Activated CD4-positive, alpha-beta T cell treated with anti-CD3 and anti-CD28 coated beads, Interleukin-2, Interleukin-4, amounts not matched to agents 100 ng/mL and 50 ng/mL, durations not matched to agents 16 hours and 8 hours (primary cell): ENCODE results near the gene FGF22.
A peak's percentile ranks its signal among the peaks of the same experiment; 100 is the strongest.
"Not testable (repeated sequence)": the region's sequence is repeated elsewhere in the genome, so short reads cannot be mapped to it uniquely, and the experiment has no call there.

Experiments used
- DNase-seq: peaks from one replicate; pipeline ENCODE4 v3.0.0-alpha.2; 2020; ENCODE audit warnings: low spot score

Gene FGF22

DNA sequence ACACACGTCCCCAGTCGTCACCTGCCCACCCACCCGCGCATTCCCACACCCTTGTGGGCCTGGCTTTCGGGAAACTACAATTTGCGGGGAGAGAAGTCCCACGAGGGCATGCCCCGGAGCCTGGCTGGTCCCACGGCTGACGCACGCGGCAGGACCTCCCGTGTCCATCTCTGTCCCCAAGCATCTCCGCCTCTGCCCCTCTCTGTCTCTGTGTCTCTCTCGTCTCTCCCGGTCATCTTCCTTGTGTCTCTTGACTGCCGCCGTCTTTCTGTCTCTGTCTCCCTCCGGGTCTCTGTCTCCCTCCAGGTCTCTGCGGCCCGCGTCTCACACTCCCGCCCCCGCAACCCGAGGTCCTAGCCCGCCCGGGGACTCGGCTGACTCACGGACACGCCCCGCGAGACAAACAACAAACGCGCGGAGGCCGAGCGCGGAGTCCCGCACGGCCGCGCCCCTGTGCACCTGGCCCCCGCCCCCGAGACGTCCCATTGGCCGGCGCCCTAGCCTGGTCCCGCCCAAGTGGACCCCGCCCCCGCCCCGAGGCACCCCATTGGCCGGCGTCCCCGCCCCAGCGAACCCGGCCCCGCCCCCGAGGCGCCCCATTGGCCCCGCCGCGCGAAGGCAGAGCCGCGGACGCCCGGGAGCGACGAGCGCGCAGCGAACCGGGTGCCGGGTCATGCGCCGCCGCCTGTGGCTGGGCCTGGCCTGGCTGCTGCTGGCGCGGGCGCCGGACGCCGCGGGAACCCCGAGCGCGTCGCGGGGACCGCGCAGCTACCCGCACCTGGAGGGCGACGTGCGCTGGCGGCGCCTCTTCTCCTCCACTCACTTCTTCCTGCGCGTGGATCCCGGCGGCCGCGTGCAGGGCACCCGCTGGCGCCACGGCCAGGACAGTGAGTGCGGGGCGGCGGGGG lies at the start of gene FGF22:
TSS of gene FGF22 (plus strand) at position 627 of the 908 bp plus-strand sequence. CDS start at position 674, 47 bp downstream.
- peak; percentile 92 for DNase-seq

DNA sequence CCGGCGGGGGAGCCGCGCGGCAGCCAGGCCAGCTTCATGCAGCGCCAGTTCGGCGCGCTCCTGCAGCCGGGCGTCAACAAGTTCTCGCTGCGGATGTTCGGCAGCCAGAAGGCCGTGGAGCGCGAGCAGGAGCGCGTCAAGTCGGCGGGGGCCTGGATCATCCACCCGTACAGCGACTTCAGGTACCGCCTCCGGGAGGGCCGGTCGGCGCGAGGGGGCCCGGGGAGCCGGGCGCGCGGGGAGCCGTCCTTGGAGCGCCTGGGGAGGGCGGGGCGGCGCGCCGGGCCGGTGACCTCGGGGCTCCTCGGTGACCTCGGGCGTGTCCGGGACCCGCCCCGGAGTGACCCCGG lies 49.3 kb upstream of the FGF22 start:
- no peak for DNase-seq

DNA sequence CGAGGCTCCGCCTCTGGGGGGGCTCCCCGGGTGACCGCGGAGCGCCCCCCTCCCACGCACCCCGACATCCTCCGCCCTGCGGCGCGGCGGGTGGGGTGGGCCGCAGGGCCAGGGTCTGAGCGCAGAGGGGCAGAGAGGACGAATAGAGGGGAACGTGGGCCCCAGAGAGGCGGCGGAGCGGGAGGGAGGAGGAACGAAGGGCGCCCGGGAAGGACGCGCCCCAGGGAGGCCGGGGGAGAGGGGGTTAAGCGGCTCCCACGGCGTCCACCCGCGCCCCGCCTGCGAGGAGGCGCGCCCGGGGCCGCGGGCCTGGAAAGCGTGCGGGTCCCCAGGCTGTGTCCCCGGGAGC lies 49.0 kb upstream of the FGF22 start:
- no peak for DNase-seq

DNA sequence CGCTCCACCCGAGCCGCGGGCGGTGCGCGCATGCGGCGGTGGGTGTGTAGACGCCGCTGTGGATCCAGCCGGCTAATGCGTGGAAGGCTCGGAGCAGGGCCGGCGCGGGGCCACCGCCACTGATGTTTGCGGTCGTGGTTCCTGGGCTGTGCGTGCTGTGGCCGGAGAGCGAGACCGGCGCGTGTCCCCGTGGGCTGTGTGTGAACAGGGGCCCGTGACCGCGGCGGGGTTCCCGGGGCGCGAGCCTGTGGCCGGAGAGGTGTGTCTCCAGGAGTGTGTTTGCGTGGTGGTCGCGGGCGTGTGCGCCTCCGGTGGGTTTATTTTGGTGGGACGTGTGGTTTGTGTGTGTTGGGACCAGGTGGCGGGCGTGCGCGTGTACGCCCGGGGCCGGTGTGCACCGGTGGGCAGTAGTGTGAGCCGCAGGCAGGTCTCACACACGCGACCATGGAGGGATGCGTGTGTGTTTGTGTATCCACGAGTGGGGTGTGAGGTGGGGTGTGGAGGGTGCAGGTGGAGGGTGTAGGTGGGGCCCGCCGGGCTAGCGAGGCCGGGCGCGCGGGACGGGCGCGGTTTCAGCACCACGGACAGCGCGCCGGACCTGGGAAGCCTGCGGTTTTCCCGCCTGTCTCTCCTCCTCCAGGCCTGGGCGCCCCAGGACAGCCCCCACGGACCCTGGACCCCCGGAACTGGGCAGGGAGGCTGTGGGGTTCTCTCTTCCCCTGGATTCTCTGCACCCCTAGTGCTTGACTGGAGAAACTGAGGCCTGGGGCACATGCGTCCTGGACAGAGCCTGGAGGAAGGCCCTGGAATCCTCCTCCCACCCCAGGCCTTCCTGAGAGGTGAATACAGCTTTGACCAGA lies 48.4 kb upstream of the FGF22 start:
- DNase-seq = no peak

DNA sequence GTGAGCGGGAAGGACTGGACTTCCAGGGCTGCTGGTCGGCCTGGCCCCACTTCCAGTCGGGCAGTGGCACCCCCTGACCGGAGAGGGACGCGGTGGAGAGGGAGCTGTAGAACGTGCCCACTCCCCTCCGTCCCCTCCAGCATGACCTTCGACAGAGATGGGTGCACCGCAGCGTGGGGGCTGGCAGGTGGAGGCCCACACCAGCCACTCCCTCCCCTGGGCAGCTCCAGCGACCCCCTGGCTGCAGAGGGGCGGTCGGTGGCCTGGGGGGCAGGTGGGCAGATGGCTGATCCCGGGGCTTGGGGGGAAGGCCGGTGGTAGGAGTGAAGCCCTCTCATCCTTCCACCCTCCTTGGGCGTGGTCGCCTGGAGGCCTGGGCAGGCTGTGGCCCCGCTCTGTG lies 47.6 kb upstream of the FGF22 start:
- DNase-seq = no peak

DNA sequence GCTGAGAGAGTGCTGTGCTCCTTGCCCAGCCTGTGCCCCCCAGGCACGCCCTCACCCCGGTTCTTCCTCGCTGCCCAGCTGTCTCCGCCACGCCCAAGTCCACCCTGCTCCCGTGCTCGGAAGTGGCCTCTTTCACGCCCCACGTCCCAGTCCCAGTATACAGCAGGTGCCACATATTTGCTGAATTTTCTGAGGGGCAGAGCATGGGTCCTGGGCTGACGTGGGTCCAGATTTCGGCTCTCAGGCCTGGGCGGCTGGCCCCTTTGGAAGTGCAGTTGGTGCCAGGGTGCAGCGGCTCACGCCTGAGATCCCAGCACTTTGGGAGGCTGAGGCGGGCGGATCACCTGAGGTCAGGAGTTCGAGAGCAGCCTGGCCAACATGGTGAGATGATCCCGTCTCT lies 46.6 kb upstream of the FGF22 start:
- no peak for DNase-seq

DNA sequence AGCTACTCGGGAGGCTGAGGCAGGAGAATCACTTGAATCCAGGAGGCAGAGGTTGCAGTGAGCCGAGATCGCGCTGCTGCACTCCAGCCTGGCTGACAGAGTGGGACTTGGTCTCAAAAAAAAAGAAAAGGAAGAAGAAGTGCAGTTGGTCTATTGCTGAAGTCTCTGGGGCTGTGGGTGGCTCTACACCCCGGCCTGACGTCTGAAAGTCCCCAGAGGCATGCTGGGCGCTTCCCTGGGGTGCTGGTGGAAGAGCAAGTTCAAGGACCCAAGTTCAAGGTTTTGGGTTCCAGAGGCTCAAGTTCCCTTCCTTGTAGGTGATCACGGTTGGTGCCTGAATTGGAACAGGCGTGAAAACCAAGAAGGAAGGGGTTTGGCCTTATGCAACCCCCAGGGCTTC lies 46.2 kb upstream of the FGF22 start:
- no peak for DNase-seq

DNA sequence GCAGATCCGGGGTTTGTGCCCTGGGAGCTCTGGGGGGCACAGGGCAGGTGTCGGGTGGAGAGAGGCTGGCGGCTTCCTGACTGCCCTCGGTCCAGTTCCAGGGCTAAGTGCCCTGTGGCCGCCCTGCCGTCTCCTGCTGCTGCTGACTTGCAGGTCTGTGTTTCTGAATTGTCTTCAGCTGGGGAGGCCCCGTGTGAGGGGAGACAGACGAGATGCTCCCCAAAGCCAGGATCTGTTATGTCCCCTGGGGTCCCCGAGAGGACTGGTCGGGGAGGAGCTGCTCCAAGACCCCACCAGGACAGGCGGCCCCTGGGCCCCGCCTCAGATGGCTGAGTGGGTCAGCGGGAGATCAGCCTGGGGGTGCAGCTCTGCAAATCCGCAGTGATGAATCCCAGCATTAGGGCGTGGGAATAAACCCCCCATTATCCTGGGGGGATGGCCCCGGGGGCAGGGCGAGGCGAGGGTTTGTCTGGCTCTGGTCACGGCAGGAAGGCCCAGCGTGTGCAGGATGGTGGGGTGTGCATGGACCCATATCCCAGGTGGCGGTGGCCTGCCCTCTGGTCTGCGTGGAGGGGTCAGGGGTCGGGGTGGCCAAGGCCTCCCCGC lies 45.3 kb upstream of the FGF22 start:
- DNase-seq = no peak

DNA sequence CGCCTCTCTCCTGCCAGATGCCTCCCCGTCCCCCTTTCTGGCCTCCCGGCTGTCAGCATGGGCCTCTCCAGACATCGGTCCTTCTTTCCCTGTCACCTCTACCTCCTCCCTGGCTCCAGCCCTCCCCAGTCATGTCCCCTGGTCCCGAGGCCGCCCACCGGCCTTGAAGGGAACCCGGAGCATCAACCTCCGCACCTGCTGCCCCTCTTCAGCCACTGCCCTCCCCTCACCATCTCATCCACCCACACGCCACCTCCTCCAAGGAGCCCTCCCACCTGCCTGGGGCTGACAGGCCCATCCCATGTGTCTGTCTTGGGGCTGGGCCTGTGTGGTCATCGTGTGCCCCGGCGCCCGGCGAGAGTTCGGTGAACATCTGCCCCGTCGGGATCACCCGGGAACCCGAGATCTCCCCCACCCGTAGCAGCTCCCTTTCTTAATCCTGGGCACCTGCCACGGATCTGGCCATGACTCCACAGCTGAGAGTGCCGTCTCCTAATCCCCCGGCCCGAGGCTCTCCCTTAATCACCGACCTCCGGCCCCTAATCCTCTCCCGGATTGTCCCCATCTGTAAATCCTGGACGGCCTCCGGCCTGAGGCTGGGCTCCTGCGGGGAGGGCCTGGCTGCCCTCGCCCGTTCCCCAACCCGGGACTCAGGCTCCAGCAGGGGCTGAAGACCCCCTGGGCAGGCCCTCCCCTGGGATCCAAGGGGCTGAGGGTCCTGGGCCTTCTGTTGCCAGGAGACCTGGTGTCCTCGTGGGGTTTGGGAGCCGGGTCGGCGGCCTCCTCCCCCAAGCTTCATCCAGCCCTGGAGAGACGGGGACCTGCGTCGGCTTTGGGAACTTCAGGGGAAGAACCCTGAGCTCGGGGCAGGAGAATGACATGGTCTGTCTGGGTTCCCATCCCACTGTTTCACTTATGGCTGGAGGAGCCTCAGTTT lies 44.1 kb upstream of the FGF22 start:
- no peak for DNase-seq

DNA sequence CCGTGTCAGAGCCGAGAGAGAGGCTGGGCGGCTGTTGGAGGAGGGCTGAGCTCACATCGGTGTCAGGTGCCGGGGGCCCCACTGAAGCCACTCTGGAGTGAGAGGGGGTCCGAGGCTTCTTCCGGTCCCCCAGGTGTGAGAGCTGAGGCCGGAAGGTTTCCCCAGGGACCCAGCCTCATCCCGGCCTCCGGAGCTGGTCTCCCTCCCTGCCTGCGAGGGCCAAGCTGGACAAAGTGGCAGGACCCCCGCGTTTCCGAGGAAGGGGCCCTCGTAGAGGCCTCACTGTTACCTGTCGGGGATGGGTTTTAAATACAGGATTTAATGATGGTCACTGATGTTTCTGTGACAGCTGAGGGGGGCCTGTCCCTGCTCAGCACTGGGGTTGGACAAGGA lies 43.4 kb upstream of the FGF22 start:
- DNase-seq = no peak

DNA sequence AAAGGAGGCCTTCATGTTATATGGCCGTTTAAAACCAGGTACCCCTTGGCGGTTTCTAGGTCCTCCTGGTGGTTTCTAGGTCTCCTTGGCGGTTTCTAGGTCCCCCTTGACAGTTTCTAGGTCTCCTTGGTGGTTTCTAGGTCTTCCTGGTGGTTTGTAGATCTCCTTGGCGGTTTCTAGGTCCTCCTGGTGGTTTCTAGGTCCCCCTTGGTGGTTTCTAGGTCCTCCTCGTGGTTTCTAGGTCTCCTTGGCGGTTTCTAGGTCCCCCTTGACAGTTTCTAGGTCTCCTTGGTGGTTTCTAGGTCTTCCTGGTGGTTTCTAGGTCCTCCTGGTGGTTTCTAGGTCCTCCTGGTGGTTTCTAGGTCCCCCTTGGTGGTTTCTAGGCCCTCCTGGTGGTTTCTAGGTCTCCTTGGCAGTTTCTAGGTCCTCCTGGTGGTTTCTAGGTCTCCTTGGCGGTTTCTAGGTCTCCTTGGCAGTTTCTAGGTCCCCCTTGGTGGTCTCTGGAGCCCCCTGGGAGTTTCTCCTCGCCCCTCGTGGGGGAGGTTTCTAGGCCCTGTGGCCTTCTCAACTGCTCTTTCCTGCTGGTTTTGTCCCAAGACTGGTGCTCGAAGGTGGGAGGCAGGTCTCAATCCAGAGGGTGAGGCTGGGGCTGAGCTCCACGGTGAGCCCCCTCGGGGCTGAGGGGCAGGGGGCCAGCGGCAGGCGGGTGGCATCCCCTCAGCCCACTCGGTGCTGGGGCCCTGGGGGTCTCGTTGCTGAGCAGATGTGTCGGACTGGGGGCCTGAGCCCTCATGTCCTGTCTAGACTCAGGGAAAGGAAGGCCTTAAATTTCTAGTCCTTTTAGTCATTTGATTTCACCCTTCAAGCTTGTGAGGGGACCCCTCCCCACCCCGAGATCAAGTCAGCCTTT lies 42.0 kb upstream of the FGF22 start:
- DNase-seq = no peak

DNA sequence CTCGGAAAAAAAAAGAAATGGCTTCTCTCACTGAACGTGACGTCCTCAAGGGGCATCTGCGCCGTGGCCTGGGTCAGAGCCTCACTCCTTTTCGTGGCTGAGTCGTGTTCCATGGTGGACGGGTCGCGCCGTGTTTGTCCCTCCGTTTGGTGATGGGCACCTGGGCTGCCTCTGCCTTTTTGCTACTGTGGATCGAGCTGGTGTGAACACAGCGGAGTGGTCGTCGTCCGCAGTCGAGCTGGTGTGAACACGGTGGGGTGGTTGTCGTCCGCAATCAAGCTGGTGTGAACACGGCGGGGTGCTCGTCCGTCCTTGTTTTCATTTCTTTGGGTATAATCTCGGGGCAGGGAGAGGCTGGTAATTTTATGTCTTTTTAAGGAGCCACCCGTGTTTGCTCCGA lies 38.4 kb upstream of the FGF22 start:
- DNase-seq = no peak

DNA sequence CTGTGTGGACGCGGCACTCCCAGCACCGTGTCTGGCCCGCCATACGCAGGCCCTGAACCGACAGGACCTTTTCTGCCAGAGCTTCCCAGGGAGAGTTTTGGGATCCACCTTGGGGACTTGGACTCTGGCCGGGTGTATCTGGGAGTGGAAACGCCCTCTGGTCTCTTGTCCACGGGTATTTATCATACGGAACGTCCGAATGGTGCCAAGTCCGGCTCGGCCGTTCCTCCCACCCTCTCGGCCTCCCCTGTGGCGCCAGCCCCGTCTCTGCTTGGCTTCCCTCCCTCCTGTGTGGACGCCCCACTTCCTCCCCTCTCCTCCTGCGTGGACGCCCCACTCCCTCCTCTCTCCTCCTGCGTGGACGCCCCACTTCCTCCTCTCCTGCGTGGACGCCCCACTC lies 37.9 kb upstream of the FGF22 start:
- DNase-seq = no peak

DNA sequence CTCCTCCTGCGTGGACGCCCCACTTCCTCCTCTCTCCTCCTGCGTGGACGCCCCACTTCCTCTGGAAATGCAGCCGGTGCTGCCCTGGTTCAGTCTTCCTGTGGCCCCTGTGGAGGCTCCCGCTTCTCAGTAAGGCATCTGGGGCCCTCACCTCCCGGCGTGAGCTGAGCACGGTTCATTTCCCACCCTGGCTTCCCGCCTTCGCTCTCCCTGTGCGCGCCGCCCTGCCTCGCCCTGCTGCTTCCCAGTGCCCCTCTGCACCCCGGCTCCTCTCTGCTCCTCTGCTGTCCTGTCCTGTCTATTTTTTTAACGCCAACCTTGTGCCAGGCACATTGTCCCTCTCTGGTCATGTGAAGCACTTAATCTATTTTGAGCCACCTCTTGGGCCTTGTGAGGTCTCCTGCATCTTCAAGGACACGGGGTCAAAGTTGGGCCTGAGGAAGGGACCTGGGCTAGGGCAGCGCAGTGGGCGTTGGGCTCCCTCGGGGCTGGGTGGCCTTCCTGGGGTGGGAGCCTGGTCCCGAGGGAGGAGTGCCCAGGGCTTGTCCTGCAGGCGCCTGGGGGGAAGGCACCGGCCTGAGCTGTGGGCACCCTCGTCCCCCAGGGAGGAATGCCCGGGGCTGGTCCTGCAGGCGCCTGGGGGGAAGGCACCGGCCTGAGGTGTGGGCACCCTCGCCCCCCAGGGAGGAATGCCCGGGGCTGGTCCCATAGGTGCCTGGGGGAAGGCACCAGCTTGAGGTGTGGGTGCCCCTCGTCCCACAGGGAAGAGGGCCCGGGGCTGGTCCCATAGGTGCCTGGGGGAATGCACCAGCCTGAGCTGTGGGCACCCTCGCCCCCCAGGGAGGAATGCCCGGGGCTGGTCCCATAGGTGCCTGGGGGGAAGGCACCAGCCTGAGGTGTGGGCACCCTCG lies 37.0 kb upstream of the FGF22 start:
- no peak for DNase-seq

DNA sequence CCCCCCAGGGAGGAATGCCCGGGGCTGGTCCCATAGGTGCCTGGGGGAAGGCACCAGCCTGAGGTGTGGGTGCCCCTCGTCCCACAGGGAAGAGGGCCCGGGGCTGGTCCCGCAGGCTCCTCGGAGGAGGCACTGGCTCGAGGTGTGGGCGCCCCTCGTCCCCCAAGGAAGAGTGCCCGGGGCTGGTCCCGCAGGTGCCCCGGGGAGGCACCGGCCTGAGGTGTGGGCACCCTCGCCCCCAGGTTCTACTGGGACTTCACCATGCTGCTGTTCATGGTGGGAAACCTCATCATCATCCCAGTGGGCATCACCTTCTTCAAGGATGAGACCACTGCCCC lies 36.4 kb upstream of the FGF22 start:
- not testable (repeated sequence) for DNase-seq

DNA sequence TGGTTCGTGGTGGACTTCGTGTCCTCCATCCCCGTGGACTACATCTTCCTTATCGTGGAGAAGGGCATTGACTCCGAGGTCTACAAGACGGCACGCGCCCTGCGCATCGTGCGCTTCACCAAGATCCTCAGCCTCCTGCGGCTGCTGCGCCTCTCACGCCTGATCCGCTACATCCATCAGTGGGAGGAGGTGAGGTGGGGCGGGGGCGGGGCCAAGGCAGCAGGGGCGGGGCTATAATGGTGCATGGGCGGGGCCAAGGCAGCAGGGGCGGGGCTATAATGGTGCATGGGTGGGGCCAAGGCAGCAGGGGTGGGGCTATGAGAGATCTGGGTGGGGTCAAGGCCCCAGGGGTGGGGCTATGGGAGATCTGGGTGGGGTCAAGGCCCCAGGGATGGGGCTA lies 35.9 kb upstream of the FGF22 start:
- DNase-seq = not testable (repeated sequence)

DNA sequence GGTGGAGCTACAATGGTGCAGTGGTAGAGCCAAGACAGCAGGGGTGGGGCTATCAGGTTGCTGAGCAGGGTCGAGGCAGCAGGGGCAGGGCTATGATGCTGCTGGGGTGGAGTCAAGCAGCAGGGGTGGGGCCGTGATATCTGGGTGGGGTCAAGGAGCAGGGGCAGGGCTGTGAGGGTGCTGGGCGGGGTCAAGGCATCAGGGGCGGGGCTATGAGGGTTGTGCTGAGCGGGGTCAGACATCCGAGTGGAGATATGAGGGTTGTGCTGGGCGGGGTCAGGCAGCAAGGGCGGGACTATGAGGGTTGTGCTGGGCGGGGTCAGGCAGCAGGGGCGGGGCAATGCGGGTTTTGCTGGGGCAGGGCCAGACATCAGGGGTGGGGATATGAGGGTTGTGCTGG lies 35.3 kb upstream of the FGF22 start:
- DNase-seq = peak; percentile 39

DNA sequence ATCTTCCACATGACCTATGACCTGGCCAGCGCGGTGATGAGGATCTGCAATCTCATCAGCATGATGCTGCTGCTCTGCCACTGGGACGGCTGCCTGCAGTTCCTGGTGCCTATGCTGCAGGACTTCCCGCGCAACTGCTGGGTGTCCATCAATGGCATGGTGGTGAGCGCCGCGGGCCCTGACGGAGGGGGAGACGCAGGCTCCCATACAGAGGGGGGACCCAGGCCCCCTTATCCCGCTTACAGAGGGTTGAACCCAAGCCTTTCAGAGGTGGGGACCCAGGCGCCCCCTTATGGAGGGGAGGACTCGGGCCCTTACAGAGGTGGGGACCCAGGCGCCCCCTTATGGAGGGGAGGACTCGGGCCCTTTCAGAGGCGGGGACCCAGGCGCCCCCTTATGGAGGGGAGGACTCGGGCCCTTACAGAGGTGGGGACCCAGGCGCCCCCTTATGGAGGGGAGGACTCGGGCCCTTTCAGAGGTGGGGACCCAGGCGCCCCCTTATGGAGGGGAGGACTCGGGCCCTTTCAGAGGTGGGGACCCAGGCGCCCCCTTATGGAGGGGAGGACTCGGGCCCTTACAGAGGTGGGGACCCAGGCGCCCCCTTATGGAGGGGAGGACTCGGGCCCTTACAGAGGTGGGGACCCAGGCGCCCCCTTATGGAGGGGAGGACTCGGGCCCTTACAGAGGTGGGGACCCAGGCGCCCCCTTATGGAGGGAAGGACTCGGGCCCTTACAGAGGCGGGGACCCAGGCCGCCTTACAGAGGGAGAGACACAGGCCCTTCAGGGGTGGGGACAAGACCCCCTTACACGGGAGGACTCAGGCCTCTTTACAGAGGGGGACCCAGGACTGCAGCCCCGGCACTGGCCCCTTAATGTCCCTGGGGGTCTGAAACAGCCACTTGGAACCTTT lies 34.4 kb upstream of the FGF22 start:
- peak; percentile 44 for DNase-seq
